ENCODE results near the gene ESAM.

Gene ESAM

GRCh38 chr11:124740277-124740882, 21.7 kb downstream of the ESAM start:
- peak overlapping the region; percentile 65 for H3K4me3 ChIP-seq (replicated peaks; ENCODE audit: low read depth, low read length)
- TF ChIP-seq CTCF (IDR thresholded peaks at IDR 0.05; ENCODE audit: low read length, missing control alignments): peak; percentile 49
- peak; percentile 39 for DNase-seq (ENCODE audit: low read depth)

GRCh38 chr11:124739479-124740276, 22.4 kb downstream of the ESAM start, which contains the start of gene NRGN:
Gene NRGN, plus strand, starts transcription at chr11:124739942. Its CDS starts 143 bp downstream, at chr11:124740085.
- DNase-seq (ENCODE audit: low read depth): peak; percentile 90
- H3K4me3 ChIP-seq (replicated peaks; ENCODE audit: low read depth, low read length): peak within 1 kb of the TSS; percentile 65
- TF ChIP-seq CTCF (IDR thresholded peaks at IDR 0.05; ENCODE audit: low read length, missing control alignments): no peak

GRCh38 chr11:124738713-124739478, 23.2 kb downstream of the ESAM start:
- TF ChIP-seq CTCF (IDR thresholded peaks at IDR 0.05; ENCODE audit: low read length, missing control alignments): no peak
- H3K4me3 ChIP-seq (replicated peaks; ENCODE audit: low read depth, low read length): no peak overlapping the region
- no peak for DNase-seq (ENCODE audit: low read depth)

GRCh38 chr11:124737638-124738305, 24.3 kb downstream of the ESAM start:
- no peak overlapping the region for H3K4me3 ChIP-seq (replicated peaks; ENCODE audit: low read depth, low read length)
- DNase-seq (ENCODE audit: low read depth): no peak
- no peak for TF ChIP-seq CTCF (IDR thresholded peaks at IDR 0.05; ENCODE audit: low read length, missing control alignments)

GRCh38 chr11:124736736-124737135, 25.4 kb downstream of the ESAM start:
- DNase-seq (ENCODE audit: low read depth): no peak
- H3K4me3 ChIP-seq (replicated peaks; ENCODE audit: low read depth, low read length): no peak overlapping the region
- TF ChIP-seq CTCF (IDR thresholded peaks at IDR 0.05; ENCODE audit: low read length, missing control alignments): no peak

- DNase-seq (ENCODE audit: low read depth): no peak
- TF ChIP-seq CTCF (IDR thresholded peaks at IDR 0.05; ENCODE audit: low read length, missing control alignments): no peak
- H3K4me3 ChIP-seq (replicated peaks; ENCODE audit: low read depth, low read length): no peak overlapping the region
Observed at GRCh38 chr11:124732230-124732629, 29.9 kb downstream of the ESAM start.
